Tibial nerve (tissue), 4 donors: ENCODE data around the gene UHRF2.

Source experiments
- CTCF ChIP-seq, 5 experiments: fragments of 200-600 bp in 3 of 5; fragments of 450-650 bp in 2 of 5; sonication (generic) in 3 of 5; IDR thresholded peaks; one replicate each; pipeline ENCODE4 v1.5.1; 2016 to 2019; ENCODE audit warnings: antibody characterized with exemption in 5 of 5, mild to moderate bottlenecking in 3 of 5, moderate library complexity in 2 of 5
- EP300 ChIP-seq, 2 donors: sonication (generic); formaldehyde crosslinking; IDR thresholded peaks; one replicate each; pipeline ENCODE4 v1.6.1; 2017; ENCODE audit warnings: antibody characterized with exemption in 2 of 2, mild to moderate bottlenecking in 1 of 2

- no peak for TF ChIP-seq CTCF (IDR thresholded peaks at IDR 0.05)
- TF ChIP-seq EP300 (IDR thresholded peaks at IDR 0.05), result no peak
These were observed 36.1 kb downstream of the UHRF2 start for GRCh38 chr9:6449086-6449485.
